H9 (cell line): Measurements from ENCODE around the gene ROBO1. TPM values are rescaled to one million over a fixed set of nuclear protein-coding genes. Genes with fewer than 3 reads are reported as not detected.

Experiments
- DNase-seq: peaks from one replicate; pipeline ENCODE4 v3.0.0-alpha.2; 2017
- H2AFZ ChIP-seq: one replicate; pipeline ENCODE4 v1.6.1; 2013; ENCODE audit warnings: mild to moderate bottlenecking, low read length, control low read depth, moderate library complexity
- H2AK5ac ChIP-seq: 2 replicates; pipeline ENCODE4 v1.6.1; 2013; ENCODE audit warnings: low read length, control low read depth, mixed read lengths; ENCODE audit not compliant: insufficient read length
- H2BK120ac ChIP-seq: one replicate; pipeline ENCODE4 v1.6.1; 2013; ENCODE audit warnings: low read depth, mild to moderate bottlenecking, low read length, control low read depth, inconsistent platforms; ENCODE audit not compliant: poor library complexity, severe bottlenecking
- H2BK12ac ChIP-seq: 2 replicates; pipeline ENCODE4 v1.6.1; 2013; ENCODE audit warnings: low read length, control low read depth, mixed read lengths, low read depth; ENCODE audit not compliant: insufficient read length
- H2BK15ac ChIP-seq: 2 replicates; pipeline ENCODE4 v1.6.1; 2013; ENCODE audit warnings: low read depth, low read length, control low read depth
- H2BK20ac ChIP-seq: one replicate; pipeline ENCODE4 v1.6.1; 2013; ENCODE audit warnings: low read depth, mild to moderate bottlenecking, low read length, control low read depth, inconsistent platforms; ENCODE audit not compliant: poor library complexity, severe bottlenecking
- H2BK5ac ChIP-seq: 2 replicates; pipeline ENCODE4 v1.6.1; 2013; ENCODE audit warnings: low read length, control low read depth, mixed read lengths; ENCODE audit not compliant: insufficient read length
- H3K14ac ChIP-seq: 2 replicates; pipeline ENCODE4 v1.6.1; 2013; ENCODE audit warnings: low read length, control low read depth; ENCODE audit not compliant: insufficient read depth
- H3K18ac ChIP-seq: 2 replicates; pipeline ENCODE4 v1.6.1; 2013; ENCODE audit warnings: low read depth, mild to moderate bottlenecking, mixed read lengths, low read length, control low read depth; ENCODE audit not compliant: insufficient read length
- H3K23ac ChIP-seq: 2 replicates; pipeline ENCODE4 v1.6.1; 2013; ENCODE audit warnings: low read length, control low read depth, mixed read lengths, low read depth; ENCODE audit not compliant: insufficient read length
- H3K23me2 ChIP-seq: 2 replicates; pipeline ENCODE4 v1.6.1; 2013; ENCODE audit warnings: low read depth, mild to moderate bottlenecking, mixed read lengths, low read length, control low read depth; ENCODE audit not compliant: insufficient read length, poor library complexity, severe bottlenecking
- H3K27ac ChIP-seq: 2 replicates; pipeline ENCODE4 v1.5.1; 2013; ENCODE audit warnings: low read length, control low read depth, mixed read lengths, low read depth; ENCODE audit not compliant: insufficient read length
- H3K27me3 ChIP-seq: 2 replicates; pipeline ENCODE4 v1.6.1; 2013; ENCODE audit warnings: low read length, control low read depth, inconsistent platforms; ENCODE audit not compliant: insufficient read depth
- H3K4ac ChIP-seq: 2 replicates; pipeline ENCODE4 v1.6.1; 2013; ENCODE audit warnings: low read depth, mild to moderate bottlenecking, control low read depth, inconsistent platforms, low read length, moderate library complexity
- H3K4me1 ChIP-seq: 2 replicates; pipeline ENCODE4 v1.6.1; 2013; ENCODE audit warnings: low read length, control low read depth, inconsistent platforms; ENCODE audit not compliant: insufficient read depth
- H3K4me2 ChIP-seq: 2 replicates; pipeline ENCODE4 v1.6.1; 2013; ENCODE audit warnings: low read length, control low read depth, mixed read lengths; ENCODE audit not compliant: insufficient read length, insufficient read depth
- H3K56ac ChIP-seq: 2 replicates; pipeline ENCODE4 v1.6.1; 2013; ENCODE audit warnings: low read depth, mild to moderate bottlenecking, mixed read lengths, low read length, control low read depth; ENCODE audit not compliant: insufficient read length
- H3K79me1 ChIP-seq: 2 replicates; pipeline ENCODE4 v1.6.1; 2013; ENCODE audit warnings: low read depth, mild to moderate bottlenecking, moderate library complexity, low read length, control low read depth, inconsistent platforms; ENCODE audit not compliant: insufficient read depth, poor library complexity, severe bottlenecking
- H3K79me2 ChIP-seq: 2 replicates; pipeline ENCODE4 v1.6.1; 2013; ENCODE audit warnings: low read length, control low read depth, inconsistent platforms; ENCODE audit not compliant: insufficient read depth
- H3K9ac ChIP-seq: 2 replicates; pipeline ENCODE4 v1.6.1; 2013; ENCODE audit warnings: low read length, control low read depth, mixed read lengths; ENCODE audit not compliant: insufficient read length; ENCODE audit errors: extremely low read depth
- H3K9me3 ChIP-seq: one replicate; pipeline ENCODE4 v1.6.1; 2013; ENCODE audit warnings: low read depth, low read length, inconsistent platforms; ENCODE audit not compliant: control insufficient read depth
- H3T11ph ChIP-seq: one replicate; pipeline ENCODE4 v1.6.1; 2013; ENCODE audit warnings: mild to moderate bottlenecking, low read length, control low read depth, inconsistent platforms
- H4K20me1 ChIP-seq: one replicate; pipeline ENCODE4 v1.6.1; 2013; ENCODE audit not compliant: control insufficient read depth, insufficient read length, insufficient read depth
- H4K5ac ChIP-seq: 2 replicates; pipeline ENCODE4 v1.6.1; 2013; ENCODE audit warnings: low read depth, mild to moderate bottlenecking, mixed read lengths, low read length, control low read depth; ENCODE audit not compliant: insufficient read length
- H4K8ac ChIP-seq: replicated peaks from 2 replicates; pipeline ENCODE4 v1.6.1; 2013; ENCODE audit warnings: low read length, control low read depth, mixed read lengths, low read depth; ENCODE audit not compliant: insufficient read length
- H4K91ac ChIP-seq: 2 replicates; pipeline ENCODE4 v1.6.1; 2013; ENCODE audit warnings: low read depth, mild to moderate bottlenecking, moderate library complexity, mixed read lengths, low read length, control low read depth; ENCODE audit not compliant: insufficient read length
- H3K27ac Mint-ChIP-seq, 3 experiments: 2 replicates in 2 of 3; 3 replicates in 1 of 3; pipeline ENCODE4 v1.8.0; 2020 to 2021; ENCODE audit warnings: mixed read lengths in 3 of 3, mild to moderate bottlenecking in 1 of 3, moderate library complexity in 1 of 3
- H3K27me3 Mint-ChIP-seq: 2 replicates; pipeline ENCODE4 v1.8.0; 2021; ENCODE audit warnings: low read depth, mild to moderate bottlenecking, moderate library complexity, mixed read lengths
- H3K36me3 Mint-ChIP-seq, 3 experiments: 2 replicates in 2 of 3; 3 replicates in 1 of 3; pipeline ENCODE4 v1.8.0; 2020 to 2021; ENCODE audit warnings: low read depth in 3 of 3, mixed read lengths in 3 of 3; ENCODE audit not compliant: insufficient read depth in 1 of 3
- H3K4me1 Mint-ChIP-seq, 2 experiments: 2 replicates each; pipeline ENCODE4 v1.8.0; 2020; ENCODE audit warnings: mixed read lengths in 2 of 2
- H3K4me3 Mint-ChIP-seq, 2 experiments: 2 replicates in 1 of 2; 3 replicates in 1 of 2; pipeline ENCODE4 v1.8.0; 2020 to 2021; ENCODE audit warnings: mild to moderate bottlenecking in 2 of 2, mixed read lengths in 2 of 2, moderate library complexity in 1 of 2
- H3K9me3 Mint-ChIP-seq, 2 experiments: 2 replicates in 1 of 2; 3 replicates in 1 of 2; pipeline ENCODE4 v1.8.0; 2020; ENCODE audit warnings: mild to moderate bottlenecking in 2 of 2, mixed read lengths in 2 of 2, moderate library complexity in 1 of 2
- total RNA-seq: library from RNA; stranded (reverse); gene quantifications from 2 replicates; pipeline ENCODE4 v1.2.1, GENCODE V29; 2021
- TF ChIP-seq, protein P1 (sequence below): fragments of 200-600 bp; sonication (generic); conservative IDR thresholded peaks from 3 replicates; pipeline ENCODE4 v1.8.0; 2021; ENCODE audit warnings: antibody characterized with exemption, mild to moderate bottlenecking

ROBO1 gene
- total RNA-seq, 1 experiment from 2014 or later: 62.7 TPM

DNA sequence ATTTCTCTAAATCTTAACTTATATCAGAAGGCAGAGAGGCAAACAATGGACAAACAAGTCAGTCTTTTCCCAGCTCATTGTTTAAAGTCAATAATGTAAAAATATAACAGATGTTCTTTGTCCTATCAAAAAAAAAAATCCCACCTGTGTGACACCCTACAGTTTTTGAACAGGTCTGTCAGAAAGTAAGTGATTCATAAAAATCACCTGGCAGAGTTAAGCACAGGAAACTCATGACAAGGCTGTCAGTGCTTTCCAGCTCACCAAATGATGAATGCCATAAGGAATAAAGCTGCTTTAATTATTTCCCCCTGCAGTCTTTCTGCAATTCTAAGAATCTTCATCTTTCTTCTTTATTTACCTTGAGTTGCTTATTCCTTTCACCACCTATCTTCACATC lies 30.3 kb downstream of the ROBO1 start:
- TF ChIP-seq, protein P1, sequence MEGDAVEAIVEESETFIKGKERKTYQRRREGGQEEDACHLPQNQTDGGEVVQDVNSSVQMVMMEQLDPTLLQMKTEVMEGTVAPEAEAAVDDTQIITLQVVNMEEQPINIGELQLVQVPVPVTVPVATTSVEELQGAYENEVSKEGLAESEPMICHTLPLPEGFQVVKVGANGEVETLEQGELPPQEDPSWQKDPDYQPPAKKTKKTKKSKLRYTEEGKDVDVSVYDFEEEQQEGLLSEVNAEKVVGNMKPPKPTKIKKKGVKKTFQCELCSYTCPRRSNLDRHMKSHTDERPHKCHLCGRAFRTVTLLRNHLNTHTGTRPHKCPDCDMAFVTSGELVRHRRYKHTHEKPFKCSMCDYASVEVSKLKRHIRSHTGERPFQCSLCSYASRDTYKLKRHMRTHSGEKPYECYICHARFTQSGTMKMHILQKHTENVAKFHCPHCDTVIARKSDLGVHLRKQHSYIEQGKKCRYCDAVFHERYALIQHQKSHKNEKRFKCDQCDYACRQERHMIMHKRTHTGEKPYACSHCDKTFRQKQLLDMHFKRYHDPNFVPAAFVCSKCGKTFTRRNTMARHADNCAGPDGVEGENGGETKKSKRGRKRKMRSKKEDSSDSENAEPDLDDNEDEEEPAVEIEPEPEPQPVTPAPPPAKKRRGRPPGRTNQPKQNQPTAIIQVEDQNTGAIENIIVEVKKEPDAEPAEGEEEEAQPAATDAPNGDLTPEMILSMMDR: no peak
- Mint-ChIP-seq H3K4me3 (no peak overlapping the region), H3K27me3 (no peaks in the 10 kb centered on the region), H3K27ac (no peak overlapping the region), H3K9me3 (peaks cover 12% of the 10 kb centered on the region in 2 experiments; a peak in 4 of 5 replicates), H3K4me1 (peaks cover 3% of the 10 kb centered on the region in 2 experiments; a peak in 3 of 4 replicates), H3K36me3 (peaks cover 0 to 12% (median 4%) of the 10 kb centered on the region in 3 experiments; a peak in 5 of 7 replicates)
- DNase-seq: no peak
- no peaks in the 10 kb centered on the region for H3K23me2 ChIP-seq
- H3K79me1 ChIP-seq: no peaks in the 10 kb centered on the region
- no peak overlapping the region for H3K4ac ChIP-seq
- no peak overlapping the region for H4K91ac ChIP-seq
- H3K23ac ChIP-seq: no peak overlapping the region
- no peaks in the 10 kb centered on the region for H4K20me1 ChIP-seq
- H4K5ac ChIP-seq: no peak overlapping the region
- no peaks in the 10 kb centered on the region for H3K79me2 ChIP-seq
- no peak overlapping the region for H3K4me2 ChIP-seq
- H4K8ac ChIP-seq: no peak overlapping the region
- no peak overlapping the region for H3K27ac ChIP-seq
- H3K27me3 ChIP-seq: no peaks in the 10 kb centered on the region
- no peak overlapping the region for H2BK20ac ChIP-seq
- H2BK12ac ChIP-seq: no peak overlapping the region
- no peak overlapping the region for H2BK5ac ChIP-seq
- no peak overlapping the region for H2AK5ac ChIP-seq
- H2BK120ac ChIP-seq: no peak overlapping the region
- no peak overlapping the region for H2AFZ ChIP-seq
- no peak overlapping the region for H2BK15ac ChIP-seq
- no peak overlapping the region for H3K14ac ChIP-seq
- H3K9me3 ChIP-seq: no peaks in the 10 kb centered on the region
- H3K18ac ChIP-seq: no peak overlapping the region
- H3T11ph ChIP-seq: no peak overlapping the region
- H3K9ac ChIP-seq: no peak overlapping the region
- H3K4me1 ChIP-seq: no peaks in the 10 kb centered on the region
- H3K56ac ChIP-seq: no peak overlapping the region
